ENCODE results near the gene SNX7.

DNA sequence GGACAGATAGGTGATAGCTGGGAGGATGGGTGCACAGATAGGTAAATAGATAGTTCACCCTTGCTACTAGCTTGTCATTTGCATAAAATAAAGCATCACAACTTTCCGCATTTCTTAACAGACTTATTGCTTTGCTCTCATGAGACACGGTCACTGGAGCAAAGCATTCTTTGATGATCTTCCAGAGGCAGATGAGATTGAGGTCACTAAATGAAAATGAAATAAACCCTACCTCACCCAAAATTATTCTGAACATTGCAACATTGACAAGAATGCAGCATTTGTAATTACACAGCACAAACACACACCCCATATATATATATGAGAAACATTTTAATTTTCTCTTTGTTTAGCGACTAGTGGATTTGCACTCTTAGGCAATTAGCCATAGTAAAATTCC lies 107.6 kb downstream of the SNX7 start:
- TF ChIP-seq, protein P1, sequence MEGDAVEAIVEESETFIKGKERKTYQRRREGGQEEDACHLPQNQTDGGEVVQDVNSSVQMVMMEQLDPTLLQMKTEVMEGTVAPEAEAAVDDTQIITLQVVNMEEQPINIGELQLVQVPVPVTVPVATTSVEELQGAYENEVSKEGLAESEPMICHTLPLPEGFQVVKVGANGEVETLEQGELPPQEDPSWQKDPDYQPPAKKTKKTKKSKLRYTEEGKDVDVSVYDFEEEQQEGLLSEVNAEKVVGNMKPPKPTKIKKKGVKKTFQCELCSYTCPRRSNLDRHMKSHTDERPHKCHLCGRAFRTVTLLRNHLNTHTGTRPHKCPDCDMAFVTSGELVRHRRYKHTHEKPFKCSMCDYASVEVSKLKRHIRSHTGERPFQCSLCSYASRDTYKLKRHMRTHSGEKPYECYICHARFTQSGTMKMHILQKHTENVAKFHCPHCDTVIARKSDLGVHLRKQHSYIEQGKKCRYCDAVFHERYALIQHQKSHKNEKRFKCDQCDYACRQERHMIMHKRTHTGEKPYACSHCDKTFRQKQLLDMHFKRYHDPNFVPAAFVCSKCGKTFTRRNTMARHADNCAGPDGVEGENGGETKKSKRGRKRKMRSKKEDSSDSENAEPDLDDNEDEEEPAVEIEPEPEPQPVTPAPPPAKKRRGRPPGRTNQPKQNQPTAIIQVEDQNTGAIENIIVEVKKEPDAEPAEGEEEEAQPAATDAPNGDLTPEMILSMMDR (conservative IDR thresholded peaks at IDR 0.05 in 1 of 2, IDR thresholded peaks at IDR 0.05 in 1 of 2; ENCODE audit: extremely low read depth in 1 of 2, insufficient read depth in 1 of 2, low read depth in 1 of 2, low read length in 2 of 2): no peak
- TF ChIP-seq EZH2 (IDR thresholded peaks at IDR 0.05; ENCODE audit: borderline replicate concordance, low read length): no peak
